ENCODE measurements around the gene FAM107B.
"Not testable (repeated sequence)": the region's sequence is repeated elsewhere in the genome, so short reads cannot be mapped to it uniquely, and the experiment has no call there.

FAM107B gene

GRCh38 chr10:14648946-14649345 lies 125.8 kb downstream of the FAM107B start:
- no peak for TF ChIP-seq CTCF (IDR thresholded peaks at IDR 0.05; ENCODE audit: insufficient read depth, low read length, missing control alignments)
- no peak for DNase-seq (ENCODE audit: low read depth, low spot score)
- CTCF ChIA-PET = no interaction called here
- POLR2A ChIA-PET = no interaction called here
- no peak overlapping the region for H3K4me3 ChIP-seq (ENCODE audit: low read depth, low read length)

GRCh38 chr10:14648005-14648765 lies 126.5 kb downstream of the FAM107B start:
- TF ChIP-seq CTCF (IDR thresholded peaks at IDR 0.05; ENCODE audit: insufficient read depth, low read length, missing control alignments) = no peak
- no peak overlapping the region for H3K4me3 ChIP-seq (ENCODE audit: low read depth, low read length)
- CTCF ChIA-PET = no interaction called here
- POLR2A ChIA-PET = no interaction called here
- peak; percentile 4 for DNase-seq (ENCODE audit: low read depth, low spot score)

- H3K4me3 ChIP-seq (ENCODE audit: low read depth, low read length) = no peak overlapping the region
- POLR2A ChIA-PET = no interaction called here
- CTCF ChIA-PET = no interaction called here
- no peak for TF ChIP-seq CTCF (IDR thresholded peaks at IDR 0.05; ENCODE audit: insufficient read depth, low read length, missing control alignments)
- no peak for DNase-seq (ENCODE audit: low read depth, low spot score)
Measured at GRCh38 chr10:14645239-14645960, 129.3 kb downstream of the FAM107B start.

- no peak for TF ChIP-seq CTCF (IDR thresholded peaks at IDR 0.05; ENCODE audit: insufficient read depth, low read length, missing control alignments)
- ChIA-PET POLR2A (no interaction called here), CTCF (no interaction called here)
- no peak overlapping the region for H3K4me3 ChIP-seq (ENCODE audit: low read depth, low read length)
- DNase-seq (ENCODE audit: low read depth, low spot score) = no peak
Measured at GRCh38 chr10:14639637-14640036, 135.1 kb downstream of the FAM107B start.

- no peak for TF ChIP-seq CTCF (IDR thresholded peaks at IDR 0.05; ENCODE audit: insufficient read depth, low read length, missing control alignments)
- no peak overlapping the region for H3K4me3 ChIP-seq (ENCODE audit: low read depth, low read length)
- no peak for DNase-seq (ENCODE audit: low read depth, low spot score)
- ChIA-PET CTCF (no interaction called here), POLR2A (no interaction called here)
Measured at GRCh38 chr10:14635043-14635710, 139.5 kb downstream of the FAM107B start.

GRCh38 chr10:14634572-14634971 lies 140.1 kb downstream of the FAM107B start:
- POLR2A ChIA-PET; H3K4me3 ChIP-seq (ENCODE audit: low read depth, low read length); DNase-seq (ENCODE audit: low read depth, low spot score); CTCF ChIA-PET: not testable (repeated sequence)
